Measurements from ENCODE around the gene PSME2. TPM values are rescaled to one million over a fixed set of nuclear protein-coding genes. Genes with fewer than 3 reads are reported as not detected.

Gene PSME2
- total RNA-seq, 1 experiment from 2014 or later: 126 TPM

DNA sequence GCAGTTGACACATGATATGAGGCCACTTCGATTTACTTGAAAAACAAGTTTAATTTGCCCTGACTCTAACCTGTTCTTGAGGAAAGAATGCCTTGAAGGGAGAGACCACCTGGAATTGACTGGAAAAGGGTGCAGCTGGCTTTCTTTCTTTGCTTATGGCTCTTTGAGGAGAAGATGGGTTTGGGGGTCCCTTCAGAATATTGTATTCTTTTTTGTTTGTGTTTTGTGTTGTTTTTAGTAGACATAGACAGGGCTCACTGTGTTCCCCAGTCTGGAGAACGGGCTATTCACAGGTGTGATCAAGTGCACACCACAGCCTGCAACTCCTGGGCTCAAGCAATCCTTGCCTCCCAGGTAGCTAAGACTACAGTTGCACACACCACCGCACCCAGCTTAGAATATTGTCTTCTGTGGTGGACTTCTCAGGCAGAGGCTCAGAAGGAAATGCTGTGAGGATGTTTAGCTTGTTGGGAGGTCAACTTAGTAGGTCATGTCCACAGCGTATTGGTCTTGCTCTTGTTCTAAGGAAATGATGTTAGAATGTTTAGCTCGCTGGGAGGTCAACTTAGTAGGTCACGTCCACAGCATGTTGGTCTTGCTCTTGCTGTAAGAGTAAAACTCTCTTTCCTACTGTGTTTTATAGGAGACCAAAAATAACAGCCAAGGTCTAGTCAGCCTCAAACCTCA lies 30.1 kb downstream of the PSME2 start:
- H3K27me3 ChIP-seq (ENCODE audit: insufficient read depth, low read length): no peaks in the 10 kb centered on the region

More for the DNA sequence above, 30.1 kb downstream of the PSME2 start:
- Histone ChIP-seq H2BK20ac (ENCODE audit: low read depth, low read length, poor library complexity, severe bottlenecking) (no peak overlapping the region), H3T11ph (ENCODE audit: low read length) (no peak overlapping the region), H4K5ac (ENCODE audit: insufficient read length, low read depth, low read length) (no peak overlapping the region), H2AFZ (ENCODE audit: low read length) (no peak overlapping the region), H3K9ac (ENCODE audit: extremely low read depth, insufficient read length, low read length) (no peak overlapping the region), H3K27ac (ENCODE audit: insufficient read length, low read depth, low read length) (no peak overlapping the region), H3K4ac (ENCODE audit: low read depth, low read length) (no peak overlapping the region), H2AK5ac (ENCODE audit: insufficient read length, low read length) (no peak overlapping the region), H3K9me3 (ENCODE audit: control insufficient read depth, low read depth, low read length) (no peaks in the 10 kb centered on the region), H3K18ac (ENCODE audit: insufficient read length, low read depth, low read length) (no peak overlapping the region), H2BK120ac (ENCODE audit: low read depth, low read length, poor library complexity, severe bottlenecking) (no peak overlapping the region), H3K14ac (ENCODE audit: insufficient read depth, low read length) (no peak overlapping the region), H4K20me1 (ENCODE audit: control insufficient read depth, insufficient read depth, insufficient read length) (no peaks in the 10 kb centered on the region), H3K4me1 (ENCODE audit: insufficient read depth, low read length) (no peaks in the 10 kb centered on the region), H3K4me2 (ENCODE audit: insufficient read depth, insufficient read length, low read length) (peak overlapping the region; percentile 79), H2BK12ac (ENCODE audit: insufficient read length, low read depth, low read length) (no peak overlapping the region), H3K23ac (ENCODE audit: insufficient read length, low read depth, low read length) (no peak overlapping the region), H2BK15ac (ENCODE audit: low read depth, low read length) (no peak overlapping the region), H4K91ac (ENCODE audit: insufficient read length, low read depth, low read length) (no peak overlapping the region), H3K79me1 (ENCODE audit: insufficient read depth, low read depth, low read length, poor library complexity, severe bottlenecking) (no peaks in the 10 kb centered on the region), H4K8ac (replicated peaks; ENCODE audit: insufficient read length, low read depth, low read length) (no peak overlapping the region), H3K79me2 (ENCODE audit: insufficient read depth, low read length) (no peaks in the 10 kb centered on the region), H3K56ac (ENCODE audit: insufficient read length, low read depth, low read length) (no peak overlapping the region), H2BK5ac (ENCODE audit: insufficient read length, low read length) (no peak overlapping the region), H3K23me2 (ENCODE audit: insufficient read length, low read depth, low read length, poor library complexity, severe bottlenecking) (peaks cover 13% of the 10 kb centered on the region)
- peak overlapping the region in 2 of 3 experiments; percentile 89 to 100; a peak in 2 of 7 replicates for H3K27ac Mint-ChIP-seq
- peaks cover 18 to 52% (median 47%) of the 10 kb centered on the region in 3 experiments; a peak in 6 of 7 replicates for H3K36me3 Mint-ChIP-seq (ENCODE audit: insufficient read depth in 1 of 3, low read depth in 3 of 3)
- no peaks in the 10 kb centered on the region; a peak in 1 of 5 replicates for H3K9me3 Mint-ChIP-seq
- TF ChIP-seq, protein P1, sequence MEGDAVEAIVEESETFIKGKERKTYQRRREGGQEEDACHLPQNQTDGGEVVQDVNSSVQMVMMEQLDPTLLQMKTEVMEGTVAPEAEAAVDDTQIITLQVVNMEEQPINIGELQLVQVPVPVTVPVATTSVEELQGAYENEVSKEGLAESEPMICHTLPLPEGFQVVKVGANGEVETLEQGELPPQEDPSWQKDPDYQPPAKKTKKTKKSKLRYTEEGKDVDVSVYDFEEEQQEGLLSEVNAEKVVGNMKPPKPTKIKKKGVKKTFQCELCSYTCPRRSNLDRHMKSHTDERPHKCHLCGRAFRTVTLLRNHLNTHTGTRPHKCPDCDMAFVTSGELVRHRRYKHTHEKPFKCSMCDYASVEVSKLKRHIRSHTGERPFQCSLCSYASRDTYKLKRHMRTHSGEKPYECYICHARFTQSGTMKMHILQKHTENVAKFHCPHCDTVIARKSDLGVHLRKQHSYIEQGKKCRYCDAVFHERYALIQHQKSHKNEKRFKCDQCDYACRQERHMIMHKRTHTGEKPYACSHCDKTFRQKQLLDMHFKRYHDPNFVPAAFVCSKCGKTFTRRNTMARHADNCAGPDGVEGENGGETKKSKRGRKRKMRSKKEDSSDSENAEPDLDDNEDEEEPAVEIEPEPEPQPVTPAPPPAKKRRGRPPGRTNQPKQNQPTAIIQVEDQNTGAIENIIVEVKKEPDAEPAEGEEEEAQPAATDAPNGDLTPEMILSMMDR (conservative IDR thresholded peaks at IDR 0.05): no peak
- no peak for DNase-seq
- H3K4me3 Mint-ChIP-seq: peak overlapping the region; percentile 93 to 95
- peaks cover 3% of the 10 kb centered on the region; the same call in 1 of the 2 replicates for H3K27me3 Mint-ChIP-seq (ENCODE audit: low read depth)
- H3K4me1 Mint-ChIP-seq: peaks cover 12 to 15% of the 10 kb centered on the region in 2 experiments
- no CpG with 5 or more reads among the region's 6 CpGs for WGBS (ENCODE audit: extremely low coverage, insufficient read length, low lambda C conversion rate)
